Right atrium auricular region (tissue), 2 donors: ENCODE measurements around the gene PXDC1. TPM values are rescaled to one million over a fixed set of nuclear protein-coding genes. Genes with fewer than 3 reads are reported as not detected.
A peak's percentile ranks its signal among the peaks of the same experiment; 100 is the strongest.
"Not testable (repeated sequence)": the region's sequence is repeated elsewhere in the genome, so short reads cannot be mapped to it uniquely, and the experiment has no call there.

Experiments
- DNase-seq: peaks from one replicate; pipeline ENCODE4 v3.0.0-alpha.2; 2019; ENCODE audit warnings: low spot score
- H3K27ac ChIP-seq, 2 donors: fragments of 200-600 bp; sonication (generic); 1 replicate in 1 of 2; 2 replicates in 1 of 2; pipeline ENCODE4 v1.5.1; 2016 to 2019
- H3K27me3 ChIP-seq, 2 donors: fragments of 200-600 bp; sonication (generic); one replicate each; pipeline versions ENCODE4 v1.5.1 to v1.6.0; 2017 to 2019
- H3K36me3 ChIP-seq: fragments of 200-600 bp; sonication (generic); one replicate; pipeline ENCODE4 v1.5.1; 2016
- H3K4me1 ChIP-seq, 2 donors: fragments of 200-600 bp; sonication (generic); one replicate each; pipeline versions ENCODE4 v1.5.1 to v1.6.0; 2017 to 2019
- H3K4me3 ChIP-seq, 2 donors: fragments of 200-600 bp; sonication (generic); 1 replicate in 1 of 2; 2 replicates in 1 of 2; pipeline ENCODE4 v1.5.1; 2017 to 2019; ENCODE audit warnings: mild to moderate bottlenecking in 1 of 2, moderate library complexity in 1 of 2
- H3K9me3 ChIP-seq, 2 donors: fragments of 200-600 bp; sonication (generic); one replicate each; pipeline ENCODE4 v1.5.1; 2019
- total RNA-seq, 2 donors: library from RNA; depleted of rRNA; stranded (reverse); fragments of >200 nt; gene quantifications; one replicate each; pipeline ENCODE4 v1.1.0, GENCODE V29; 2016
- TF ChIP-seq, protein P1 (sequence below), 2 donors: fragments of 200-600 bp; sonication (generic); IDR thresholded peaks; one replicate each; pipeline ENCODE4 v1.5.1; 2019; ENCODE audit warnings: antibody characterized with exemption in 2 of 2

Gene PXDC1
- total RNA-seq, 2 donors from 2014 or later = 43.5 to 77.2 TPM

DNA sequence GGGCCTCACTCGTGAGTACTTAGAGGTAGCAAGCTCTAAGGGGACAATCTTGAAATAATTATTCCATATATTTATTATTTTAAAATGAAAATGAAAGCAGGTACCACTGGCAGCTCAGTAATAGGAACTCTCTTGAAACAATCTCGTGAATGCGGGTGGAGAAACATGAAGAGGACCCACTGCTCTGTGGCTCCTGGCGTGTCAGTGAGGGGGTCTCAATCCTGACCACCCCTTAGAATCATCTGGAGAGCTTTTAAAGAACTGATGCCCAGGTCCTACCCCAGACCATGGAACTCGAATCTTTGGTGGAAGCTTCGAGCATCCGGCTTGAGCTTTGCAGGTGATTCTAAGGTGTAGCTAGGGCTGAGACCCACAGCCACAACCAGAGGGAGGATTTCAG, 23.9 kb upstream of the PXDC1 start:
- Histone ChIP-seq H3K27ac (no peak overlapping the region), H3K36me3 (no peaks in the 10 kb centered on the region), H3K9me3 (no peaks in the 10 kb centered on the region), H3K4me3 (no peak overlapping the region), H3K27me3 (no peaks in the 10 kb centered on the region), H3K4me1 (no peaks in the 10 kb centered on the region)
- TF ChIP-seq, protein P1, sequence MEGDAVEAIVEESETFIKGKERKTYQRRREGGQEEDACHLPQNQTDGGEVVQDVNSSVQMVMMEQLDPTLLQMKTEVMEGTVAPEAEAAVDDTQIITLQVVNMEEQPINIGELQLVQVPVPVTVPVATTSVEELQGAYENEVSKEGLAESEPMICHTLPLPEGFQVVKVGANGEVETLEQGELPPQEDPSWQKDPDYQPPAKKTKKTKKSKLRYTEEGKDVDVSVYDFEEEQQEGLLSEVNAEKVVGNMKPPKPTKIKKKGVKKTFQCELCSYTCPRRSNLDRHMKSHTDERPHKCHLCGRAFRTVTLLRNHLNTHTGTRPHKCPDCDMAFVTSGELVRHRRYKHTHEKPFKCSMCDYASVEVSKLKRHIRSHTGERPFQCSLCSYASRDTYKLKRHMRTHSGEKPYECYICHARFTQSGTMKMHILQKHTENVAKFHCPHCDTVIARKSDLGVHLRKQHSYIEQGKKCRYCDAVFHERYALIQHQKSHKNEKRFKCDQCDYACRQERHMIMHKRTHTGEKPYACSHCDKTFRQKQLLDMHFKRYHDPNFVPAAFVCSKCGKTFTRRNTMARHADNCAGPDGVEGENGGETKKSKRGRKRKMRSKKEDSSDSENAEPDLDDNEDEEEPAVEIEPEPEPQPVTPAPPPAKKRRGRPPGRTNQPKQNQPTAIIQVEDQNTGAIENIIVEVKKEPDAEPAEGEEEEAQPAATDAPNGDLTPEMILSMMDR (IDR thresholded peaks at IDR 0.05) = no peak
- DNase-seq = no peak

- TF ChIP-seq, protein P1 (IDR thresholded peaks at IDR 0.05) = no peak
- DNase-seq = no peak
- Histone ChIP-seq H3K36me3 (no peaks in the 10 kb centered on the region), H3K27me3 (no peaks in the 10 kb centered on the region), H3K4me3 (no peak overlapping the region), H3K4me1 (no peaks in the 10 kb centered on the region), H3K27ac (no peak overlapping the region), H3K9me3 (no peaks in the 10 kb centered on the region)
Measured at GRCh38 chr6:3773678-3774298, 22.3 kb upstream of the PXDC1 start.

GRCh38 chr6:3772127-3772999, 20.9 kb upstream of the PXDC1 start:
- H3K9me3 ChIP-seq, H3K27ac ChIP-seq, H3K27me3 ChIP-seq, DNase-seq, H3K4me3 ChIP-seq, H3K36me3 ChIP-seq, H3K4me1 ChIP-seq: not testable (repeated sequence)

GRCh38 chr6:3771407-3772011, 20.0 kb upstream of the PXDC1 start:
- Histone ChIP-seq H3K9me3 (no peaks in the 10 kb centered on the region), H3K4me1 (no peaks in the 10 kb centered on the region), H3K27me3 (no peaks in the 10 kb centered on the region), H3K27ac (no peak overlapping the region), H3K4me3 (peak overlapping the region in 1 of 2 donors; percentile 19), H3K36me3 (no peaks in the 10 kb centered on the region)
- TF ChIP-seq, protein P1 (IDR thresholded peaks at IDR 0.05) = no peak
- DNase-seq = no peak

- no peaks in the 10 kb centered on the region for H3K9me3 ChIP-seq
- TF ChIP-seq, protein P1 (IDR thresholded peaks at IDR 0.05) = no peak
- H3K36me3 ChIP-seq = no peaks in the 10 kb centered on the region
- H3K27me3 ChIP-seq = no peaks in the 10 kb centered on the region
- H3K4me1 ChIP-seq = no peaks in the 10 kb centered on the region
- H3K27ac ChIP-seq = no peak overlapping the region
- H3K4me3 ChIP-seq = no peak overlapping the region
- no peak for DNase-seq
Measured at GRCh38 chr6:3770023-3770720, 18.7 kb upstream of the PXDC1 start.

DNA sequence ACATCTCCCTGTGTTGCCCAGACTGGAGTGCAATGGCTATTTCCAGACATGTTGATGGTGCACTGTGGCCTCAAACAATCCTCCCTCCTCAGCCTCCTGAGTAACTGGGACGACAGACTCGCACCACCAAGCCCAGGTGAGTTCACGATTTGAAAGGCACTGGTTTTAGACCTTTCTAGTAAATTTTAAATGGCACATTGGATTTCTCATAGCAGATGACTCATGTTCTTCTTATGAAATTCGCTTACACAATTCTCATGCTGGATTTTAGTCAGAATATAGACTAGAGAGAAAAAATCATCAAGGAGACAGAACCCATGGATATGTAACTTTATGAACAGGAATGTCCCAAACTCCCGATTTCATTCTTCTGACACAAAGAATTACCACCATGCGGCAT, 18.1 kb upstream of the PXDC1 start:
- Histone ChIP-seq H3K27me3 (no peaks in the 10 kb centered on the region), H3K4me1 (no peaks in the 10 kb centered on the region), H3K27ac (no peak overlapping the region), H3K36me3 (no peaks in the 10 kb centered on the region), H3K4me3 (no peak overlapping the region), H3K9me3 (no peaks in the 10 kb centered on the region)
- DNase-seq = no peak
- TF ChIP-seq, protein P1 (IDR thresholded peaks at IDR 0.05) = no peak
